PFSK-1 (cell line): Measurements from ENCODE around the gene PCDHGA4.

Source experiments
- FOXP2 ChIP-seq: optimal IDR thresholded peaks from 2 replicates; pipeline ENCODE3; 2011; ENCODE audit warnings: borderline replicate concordance, control low read depth, inconsistent platforms; ENCODE audit not compliant: insufficient read depth; ENCODE audit errors: extremely low read length, extremely low read depth
- POLR2AphosphoS5 ChIP-seq: IDR thresholded peaks from 2 replicates; pipeline ENCODE4 v1.6.1; 2012; ENCODE audit warnings: low read depth, mild to moderate bottlenecking, control low read depth, low read length, moderate library complexity
- SIN3A ChIP-seq: IDR thresholded peaks from 2 replicates; pipeline ENCODE4 v1.6.1; 2012; ENCODE audit warnings: mild to moderate bottlenecking, low read length, moderate library complexity, borderline replicate concordance; ENCODE audit not compliant: insufficient read depth
- TAF1 ChIP-seq: IDR thresholded peaks from 2 replicates; pipeline ENCODE4 v1.6.1; 2012; ENCODE audit warnings: low read length, control low read depth, borderline replicate concordance; ENCODE audit not compliant: insufficient read depth
- TF ChIP-seq, protein P1 (sequence below), 2 experiments: IDR thresholded peaks; 2 replicates each; pipeline versions ENCODE4 v1.6.1 to v1.8.0; 2011 to 2012; ENCODE audit warnings: low read depth in 2 of 2, low read length in 2 of 2, control low read depth in 1 of 2, inconsistent platforms in 1 of 2, mild to moderate bottlenecking in 1 of 2, moderate library complexity in 1 of 2; ENCODE audit not compliant: insufficient read depth in 1 of 2

DNA sequence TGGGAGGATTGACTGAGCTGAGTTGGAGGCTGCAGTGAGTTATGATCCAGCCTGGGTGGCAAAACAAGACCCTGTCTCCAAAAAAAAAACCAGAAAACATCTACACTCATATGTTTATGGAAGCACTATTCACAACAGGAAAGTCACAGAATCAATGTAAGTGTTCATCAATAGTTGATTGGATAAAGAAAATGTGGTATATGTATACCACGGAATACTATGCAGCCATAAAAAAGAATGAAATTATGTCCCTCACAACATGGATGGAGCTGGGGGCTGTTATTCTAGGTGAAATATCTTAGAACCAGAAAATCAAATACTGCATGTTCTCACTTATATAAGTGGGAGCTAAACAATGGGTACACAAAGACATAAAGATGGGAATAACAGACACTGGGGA, 48.2 kb upstream of the PCDHGA4 start:
- no peak for TF ChIP-seq SIN3A
- TF ChIP-seq, protein P1, sequence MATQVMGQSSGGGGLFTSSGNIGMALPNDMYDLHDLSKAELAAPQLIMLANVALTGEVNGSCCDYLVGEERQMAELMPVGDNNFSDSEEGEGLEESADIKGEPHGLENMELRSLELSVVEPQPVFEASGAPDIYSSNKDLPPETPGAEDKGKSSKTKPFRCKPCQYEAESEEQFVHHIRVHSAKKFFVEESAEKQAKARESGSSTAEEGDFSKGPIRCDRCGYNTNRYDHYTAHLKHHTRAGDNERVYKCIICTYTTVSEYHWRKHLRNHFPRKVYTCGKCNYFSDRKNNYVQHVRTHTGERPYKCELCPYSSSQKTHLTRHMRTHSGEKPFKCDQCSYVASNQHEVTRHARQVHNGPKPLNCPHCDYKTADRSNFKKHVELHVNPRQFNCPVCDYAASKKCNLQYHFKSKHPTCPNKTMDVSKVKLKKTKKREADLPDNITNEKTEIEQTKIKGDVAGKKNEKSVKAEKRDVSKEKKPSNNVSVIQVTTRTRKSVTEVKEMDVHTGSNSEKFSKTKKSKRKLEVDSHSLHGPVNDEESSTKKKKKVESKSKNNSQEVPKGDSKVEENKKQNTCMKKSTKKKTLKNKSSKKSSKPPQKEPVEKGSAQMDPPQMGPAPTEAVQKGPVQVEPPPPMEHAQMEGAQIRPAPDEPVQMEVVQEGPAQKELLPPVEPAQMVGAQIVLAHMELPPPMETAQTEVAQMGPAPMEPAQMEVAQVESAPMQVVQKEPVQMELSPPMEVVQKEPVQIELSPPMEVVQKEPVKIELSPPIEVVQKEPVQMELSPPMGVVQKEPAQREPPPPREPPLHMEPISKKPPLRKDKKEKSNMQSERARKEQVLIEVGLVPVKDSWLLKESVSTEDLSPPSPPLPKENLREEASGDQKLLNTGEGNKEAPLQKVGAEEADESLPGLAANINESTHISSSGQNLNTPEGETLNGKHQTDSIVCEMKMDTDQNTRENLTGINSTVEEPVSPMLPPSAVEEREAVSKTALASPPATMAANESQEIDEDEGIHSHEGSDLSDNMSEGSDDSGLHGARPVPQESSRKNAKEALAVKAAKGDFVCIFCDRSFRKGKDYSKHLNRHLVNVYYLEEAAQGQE (IDR thresholded peaks at IDR 0.05; ENCODE audit: insufficient read depth in 1 of 2, low read depth in 2 of 2, low read length in 2 of 2) = no peak
- no peak for TF ChIP-seq TAF1
- no peak for TF ChIP-seq POLR2AphosphoS5
- TF ChIP-seq FOXP2 = no peak
